T-helper 17 cell (primary cell): ENCODE results near the gene ZMYND19. TPM values are rescaled to one million over a fixed set of nuclear protein-coding genes. Genes with fewer than 3 reads are reported as not detected.

Experiments used
- ATAC-seq: fragments of 150-1000 bp; cut with Tn5 transposase; 2 replicates; pipeline ENCODE4 v1.10.0; 2021; ENCODE audit warnings: mild to moderate bottlenecking, moderate library complexity
- DNase-seq, 3 donors: peaks; one replicate each; pipeline versions ENCODE4 v3.0.0 to v3.0.0-alpha.2; 2020 to 2021
- H3K9me3 ChIP-seq: one replicate; pipeline ENCODE4 v1.7.0; 2013; ENCODE audit warnings: low read length, mild to moderate bottlenecking; ENCODE audit not compliant: control insufficient read depth, poor library complexity, severe bottlenecking
- H3K27ac Mint-ChIP-seq: one replicate; pipeline ENCODE4 v1.8.0; 2022; ENCODE audit warnings: mild to moderate bottlenecking, moderate library complexity, mixed read lengths
- H3K27me3 Mint-ChIP-seq: one replicate; pipeline ENCODE4 v1.8.0; 2022; ENCODE audit warnings: mixed read lengths
- H3K36me3 Mint-ChIP-seq: one replicate; pipeline ENCODE4 v1.8.0; 2022; ENCODE audit warnings: low read depth, mixed read lengths
- H3K4me1 Mint-ChIP-seq: one replicate; pipeline ENCODE4 v1.8.0; 2022; ENCODE audit warnings: mild to moderate bottlenecking, mixed read lengths
- H3K4me3 Mint-ChIP-seq: one replicate; pipeline ENCODE4 v1.8.0; 2022; ENCODE audit warnings: mild to moderate bottlenecking, moderate library complexity, mixed read lengths
- total RNA-seq, 4 donors: library from RNA in 2 of 4; stranded (reverse) in 2 of 4; gene quantifications; one replicate each; pipeline ENCODE4 v1.2.3 and lab custom pipeline; 2022 to 2026

Gene ZMYND19
- total RNA-seq, 2 donors from 2014 or later, result 12.1 to 18.2 TPM

GRCh38 chr9:137621131-137621757 lies 30.9 kb upstream of the ZMYND19 start:
- no peaks in the 10 kb centered on the region for H3K9me3 ChIP-seq
- DNase-seq (no peak), ATAC-seq (no peak)
- no peaks in the 10 kb centered on the region for H3K27me3 Mint-ChIP-seq
- no peaks in the 10 kb centered on the region for H3K36me3 Mint-ChIP-seq
- peaks cover 37% of the 10 kb centered on the region for H3K4me1 Mint-ChIP-seq
- no peak overlapping the region for H3K27ac Mint-ChIP-seq
- H3K4me3 Mint-ChIP-seq, result peak overlapping the region; percentile 50

- Mint-ChIP-seq H3K4me3 (peak overlapping the region; percentile 50), H3K4me1 (peaks cover 37% of the 10 kb centered on the region), H3K27me3 (no peaks in the 10 kb centered on the region), H3K36me3 (no peaks in the 10 kb centered on the region), H3K27ac (no peak overlapping the region)
- ATAC-seq (no peak), DNase-seq (no peak)
- no peaks in the 10 kb centered on the region for H3K9me3 ChIP-seq
Observed at GRCh38 chr9:137620581-137620980, 30.3 kb upstream of the ZMYND19 start.

GRCh38 chr9:137620048-137620405 lies 29.7 kb upstream of the ZMYND19 start:
- no peak for DNase-seq
- peak overlapping the region; percentile 91 for H3K27ac Mint-ChIP-seq
- H3K4me3 Mint-ChIP-seq, result peak overlapping the region; percentile 94
- no peaks in the 10 kb centered on the region for H3K36me3 Mint-ChIP-seq
- H3K4me1 Mint-ChIP-seq, result peaks cover 31% of the 10 kb centered on the region
- H3K27me3 Mint-ChIP-seq, result no peaks in the 10 kb centered on the region
- no peak for ATAC-seq
- no peaks in the 10 kb centered on the region for H3K9me3 ChIP-seq

GRCh38 chr9:137619240-137620047 lies 29.1 kb upstream of the ZMYND19 start:
- DNase-seq (peak in 1 of 3 donors; percentile 30), ATAC-seq (peak; percentile 13)
- no peaks in the 10 kb centered on the region for H3K9me3 ChIP-seq
- Mint-ChIP-seq H3K27me3 (no peaks in the 10 kb centered on the region), H3K4me1 (peaks cover 33% of the 10 kb centered on the region), H3K27ac (peak overlapping the region; percentile 91), H3K4me3 (peak overlapping the region; percentile 94), H3K36me3 (no peaks in the 10 kb centered on the region)

GRCh38 chr9:137618105-137619067 lies 28.1 kb upstream of the ZMYND19 start, which contains the start of gene EHMT1:
Gene EHMT1 (plus strand): TSS chr9:137619005. CDS start chr9:137619029, 24 bp downstream.
- no peaks in the 10 kb centered on the region for H3K9me3 ChIP-seq
- Mint-ChIP-seq H3K4me3 (peak within 1 kb of the TSS; percentile 94), H3K27me3 (no peaks in the 10 kb centered on the region), H3K4me1 (peaks cover 31% of the 10 kb centered on the region), H3K36me3 (no peaks in the 10 kb centered on the region), H3K27ac (peak within 1 kb of the TSS; percentile 91)
- DNase-seq (peak; percentile 90 to 96 (median 93)), ATAC-seq (peak; percentile 87)

GRCh38 chr9:137615387-137615871 lies 25.1 kb upstream of the ZMYND19 start:
- DNase-seq (no peak), ATAC-seq (no peak)
- H3K9me3 ChIP-seq, result no peaks in the 10 kb centered on the region
- H3K27me3 Mint-ChIP-seq, result no peaks in the 10 kb centered on the region
- H3K27ac Mint-ChIP-seq, result no peak overlapping the region
- H3K36me3 Mint-ChIP-seq, result no peaks in the 10 kb centered on the region
- no peak overlapping the region for H3K4me3 Mint-ChIP-seq
- H3K4me1 Mint-ChIP-seq, result peaks cover 30% of the 10 kb centered on the region

GRCh38 chr9:137614631-137615386 lies 24.5 kb upstream of the ZMYND19 start:
- H3K4me1 Mint-ChIP-seq, result peaks cover 27% of the 10 kb centered on the region
- no peaks in the 10 kb centered on the region for H3K36me3 Mint-ChIP-seq
- H3K27ac Mint-ChIP-seq, result no peak overlapping the region
- ATAC-seq, result no peak
- H3K4me3 Mint-ChIP-seq, result no peak overlapping the region
- no peak for DNase-seq
- H3K9me3 ChIP-seq, result no peaks in the 10 kb centered on the region
- no peaks in the 10 kb centered on the region for H3K27me3 Mint-ChIP-seq

GRCh38 chr9:137613738-137614523 lies 23.6 kb upstream of the ZMYND19 start:
- Mint-ChIP-seq H3K27me3 (no peaks in the 10 kb centered on the region), H3K27ac (peak overlapping the region; percentile 3), H3K4me1 (peaks cover 24% of the 10 kb centered on the region)

GRCh38 chr9:137613259-137613658 lies 22.9 kb upstream of the ZMYND19 start:
- DNase-seq, result no peak
- H3K4me3 Mint-ChIP-seq, result no peak overlapping the region
- H3K27me3 Mint-ChIP-seq, result no peaks in the 10 kb centered on the region
- H3K9me3 ChIP-seq, result no peaks in the 10 kb centered on the region
- peaks cover 24% of the 10 kb centered on the region for H3K4me1 Mint-ChIP-seq
- peak overlapping the region; percentile 3 for H3K27ac Mint-ChIP-seq
- no peaks in the 10 kb centered on the region for H3K36me3 Mint-ChIP-seq
- ATAC-seq, result no peak

More at GRCh38 chr9:137613738-137614523, 23.6 kb upstream of the ZMYND19 start:
- DNase-seq (no peak), ATAC-seq (no peak)
- Mint-ChIP-seq H3K36me3 (no peaks in the 10 kb centered on the region), H3K4me3 (no peak overlapping the region)
- no peaks in the 10 kb centered on the region for H3K9me3 ChIP-seq

- Mint-ChIP-seq H3K36me3 (no peaks in the 10 kb centered on the region), H3K27ac (no peak overlapping the region), H3K27me3 (no peaks in the 10 kb centered on the region), H3K4me3 (no peak overlapping the region), H3K4me1 (peaks cover 22% of the 10 kb centered on the region)
- H3K9me3 ChIP-seq, result no peaks in the 10 kb centered on the region
- ATAC-seq (no peak), DNase-seq (no peak)
Observed at GRCh38 chr9:137612741-137613142, 22.4 kb upstream of the ZMYND19 start.

GRCh38 chr9:137611623-137612609 lies 21.6 kb upstream of the ZMYND19 start:
- Mint-ChIP-seq H3K4me3 (no peak overlapping the region), H3K27ac (no peak overlapping the region), H3K36me3 (no peaks in the 10 kb centered on the region), H3K27me3 (no peaks in the 10 kb centered on the region), H3K4me1 (peaks cover 22% of the 10 kb centered on the region)
- no peaks in the 10 kb centered on the region for H3K9me3 ChIP-seq
- DNase-seq, result no peak
- ATAC-seq, result peak; percentile 63
